ENCODE data around the gene NUDT4. TPM values are rescaled to one million over a fixed set of nuclear protein-coding genes. Genes with fewer than 3 reads are reported as not detected.
A peak's percentile ranks its signal among the peaks of the same experiment; 100 is the strongest.

Gene NUDT4
- polyA plus RNA-seq (19.2 to 33.2 TPM (median 21.1 TPM) in 3 replicates), polyA minus RNA-seq (4.2 to 27.9 TPM (median 13.8 TPM) in 3 replicates)
- polyA plus RNA-seq (2011; ENCODE audit: low read depth): 27.0 TPM
- 17.2 and 43.6 TPM in 2 replicates for polyA plus RNA-seq (2011; cell fraction: cytosol; rRNA removed)
- 14.9 and 19.5 TPM in 2 replicates for polyA plus RNA-seq (2011; cell fraction: nucleus; rRNA removed)
- polyA plus RNA-seq (2012; ENCODE audit: low replicate concordance): 21.3 and 29.2 TPM in 2 replicates
- polyA minus RNA-seq (2011; cell fraction: cytosol; rRNA and poly(A)+ RNA removed): 28.0 TPM
- polyA minus RNA-seq (2011; cell fraction: nucleus; rRNA and poly(A)+ RNA removed): 10.1 and 15.6 TPM in 2 replicates

- FAIRE-seq: no peak
- Histone ChIP-seq H3K36me3 (ENCODE audit: control insufficient read depth in 2 of 2, extremely low read depth in 1 of 2, insufficient read depth in 2 of 2, low read length in 2 of 2) (no peaks in the 10 kb centered on the region), H4K20me1 (ENCODE audit: control insufficient read depth, extremely low read depth, insufficient read depth, low read length) (peaks cover 7% of the 10 kb centered on the region), H3K27ac (ENCODE audit: control insufficient read depth, insufficient read depth, low read length) (peak within 1 kb of the TSS; percentile 86), H3K9ac (ENCODE audit: control insufficient read depth, extremely low read depth, insufficient read depth, low read length) (peak within 1 kb of the TSS; percentile 86), H3K9me1 (ENCODE audit: control insufficient read depth, extremely low read depth, insufficient read depth, low read length) (no peaks in the 10 kb centered on the region), H3K27me3 (ENCODE audit: control insufficient read depth, extremely low read depth, insufficient read depth, low read length) (no peaks in the 10 kb centered on the region), H3K79me2 (ENCODE audit: control insufficient read depth, insufficient read depth, low read length) (peaks cover 43% of the 10 kb centered on the region), H3K4me1 (ENCODE audit: control insufficient read depth, extremely low read depth, insufficient read depth, low read length) (peaks cover 18% of the 10 kb centered on the region), H3K4me2 (ENCODE audit: control insufficient read depth, extremely low read depth, insufficient read depth, low read depth, low read length) (peak within 1 kb of the TSS; percentile 94), H2AFZ (ENCODE audit: control insufficient read depth, low read length) (peak within 1 kb of the TSS; percentile 100), H3K9me3 (ENCODE audit: control insufficient read depth, low read depth, low read length) (no peaks in the 10 kb centered on the region), H3K4me3 (ENCODE audit: control insufficient read depth in 2 of 3, extremely low read depth in 1 of 3, insufficient read depth in 2 of 3, low read depth in 1 of 3, low read length in 3 of 3) (peak within 1 kb of the TSS; percentile 62 to 94 (median 87))
- TF ChIP-seq EZH2 (IDR thresholded peaks at IDR 0.05; ENCODE audit: low read length): no peak
- TF ChIP-seq, protein P1, sequence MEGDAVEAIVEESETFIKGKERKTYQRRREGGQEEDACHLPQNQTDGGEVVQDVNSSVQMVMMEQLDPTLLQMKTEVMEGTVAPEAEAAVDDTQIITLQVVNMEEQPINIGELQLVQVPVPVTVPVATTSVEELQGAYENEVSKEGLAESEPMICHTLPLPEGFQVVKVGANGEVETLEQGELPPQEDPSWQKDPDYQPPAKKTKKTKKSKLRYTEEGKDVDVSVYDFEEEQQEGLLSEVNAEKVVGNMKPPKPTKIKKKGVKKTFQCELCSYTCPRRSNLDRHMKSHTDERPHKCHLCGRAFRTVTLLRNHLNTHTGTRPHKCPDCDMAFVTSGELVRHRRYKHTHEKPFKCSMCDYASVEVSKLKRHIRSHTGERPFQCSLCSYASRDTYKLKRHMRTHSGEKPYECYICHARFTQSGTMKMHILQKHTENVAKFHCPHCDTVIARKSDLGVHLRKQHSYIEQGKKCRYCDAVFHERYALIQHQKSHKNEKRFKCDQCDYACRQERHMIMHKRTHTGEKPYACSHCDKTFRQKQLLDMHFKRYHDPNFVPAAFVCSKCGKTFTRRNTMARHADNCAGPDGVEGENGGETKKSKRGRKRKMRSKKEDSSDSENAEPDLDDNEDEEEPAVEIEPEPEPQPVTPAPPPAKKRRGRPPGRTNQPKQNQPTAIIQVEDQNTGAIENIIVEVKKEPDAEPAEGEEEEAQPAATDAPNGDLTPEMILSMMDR (optimal IDR thresholded peaks at IDR 0.05 in 1 of 3, IDR thresholded peaks at IDR 0.05 in 1 of 3, conservative IDR thresholded peaks at IDR 0.05 in 1 of 3; ENCODE audit: extremely low read depth in 1 of 3, insufficient read depth in 2 of 3, low read length in 3 of 3): no peak
- dilution Hi-C loops (cut with MboI; ENCODE audit: extremely low pct_ligation_motif_present, low sequenced_read_pairs): no loop called here
- peak; percentile 59 for DNase-seq (ENCODE audit: low read depth, low spot score)
Observed at GRCh38 chr12:93377252-93378195, at the start of gene NUDT4. TSS of gene NUDT4 (plus strand) at chr12:93377925. CDS start at chr12:93378323, 398 bp downstream.

GRCh38 chr12:93333054-93333453 is 44.7 kb upstream of the NUDT4 start:
- Histone ChIP-seq H3K36me3 (ENCODE audit: control insufficient read depth in 2 of 2, extremely low read depth in 1 of 2, insufficient read depth in 2 of 2, low read length in 2 of 2) (no peaks in the 10 kb centered on the region), H3K9ac (ENCODE audit: control insufficient read depth, extremely low read depth, insufficient read depth, low read length) (no peak overlapping the region), H3K9me1 (ENCODE audit: control insufficient read depth, extremely low read depth, insufficient read depth, low read length) (no peaks in the 10 kb centered on the region), H3K27me3 (ENCODE audit: control insufficient read depth, extremely low read depth, insufficient read depth, low read length) (no peaks in the 10 kb centered on the region), H3K9me3 (ENCODE audit: control insufficient read depth, low read depth, low read length) (no peaks in the 10 kb centered on the region), H3K4me1 (ENCODE audit: control insufficient read depth, extremely low read depth, insufficient read depth, low read length) (no peaks in the 10 kb centered on the region), H3K79me2 (ENCODE audit: control insufficient read depth, insufficient read depth, low read length) (no peaks in the 10 kb centered on the region), H4K20me1 (ENCODE audit: control insufficient read depth, extremely low read depth, insufficient read depth, low read length) (no peaks in the 10 kb centered on the region), H3K4me2 (ENCODE audit: control insufficient read depth, extremely low read depth, insufficient read depth, low read depth, low read length) (no peak overlapping the region), H2AFZ (ENCODE audit: control insufficient read depth, low read length) (no peak overlapping the region), H3K27ac (ENCODE audit: control insufficient read depth, insufficient read depth, low read length) (no peak overlapping the region), H3K4me3 (ENCODE audit: control insufficient read depth in 2 of 3, extremely low read depth in 1 of 3, insufficient read depth in 2 of 3, low read depth in 1 of 3, low read length in 3 of 3) (no peak overlapping the region)
- dilution Hi-C loops (cut with MboI; ENCODE audit: extremely low pct_ligation_motif_present, low sequenced_read_pairs): no loop called here
- TF ChIP-seq EZH2 (IDR thresholded peaks at IDR 0.05; ENCODE audit: low read length): no peak
- TF ChIP-seq, protein P1 (optimal IDR thresholded peaks at IDR 0.05 in 1 of 3, IDR thresholded peaks at IDR 0.05 in 1 of 3, conservative IDR thresholded peaks at IDR 0.05 in 1 of 3; ENCODE audit: extremely low read depth in 1 of 3, insufficient read depth in 2 of 3, low read length in 3 of 3): no peak
- DNase-seq (ENCODE audit: low read depth, low spot score): no peak
- FAIRE-seq: no peak

All from keratinocyte (primary cell).